Activated CD4-positive, alpha-beta T cell treated with anti-CD3 and anti-CD28 coated beads for 1 hour (primary cell): ENCODE data around the gene RNF10.
"Not testable (repeated sequence)": the region's sequence is repeated elsewhere in the genome, so short reads cannot be mapped to it uniquely, and the experiment has no call there.

ENCODE experiments used
- DNase-seq: peaks from one replicate; pipeline ENCODE4 v3.0.0-alpha.2; 2020

The RNF10 gene

DNA sequence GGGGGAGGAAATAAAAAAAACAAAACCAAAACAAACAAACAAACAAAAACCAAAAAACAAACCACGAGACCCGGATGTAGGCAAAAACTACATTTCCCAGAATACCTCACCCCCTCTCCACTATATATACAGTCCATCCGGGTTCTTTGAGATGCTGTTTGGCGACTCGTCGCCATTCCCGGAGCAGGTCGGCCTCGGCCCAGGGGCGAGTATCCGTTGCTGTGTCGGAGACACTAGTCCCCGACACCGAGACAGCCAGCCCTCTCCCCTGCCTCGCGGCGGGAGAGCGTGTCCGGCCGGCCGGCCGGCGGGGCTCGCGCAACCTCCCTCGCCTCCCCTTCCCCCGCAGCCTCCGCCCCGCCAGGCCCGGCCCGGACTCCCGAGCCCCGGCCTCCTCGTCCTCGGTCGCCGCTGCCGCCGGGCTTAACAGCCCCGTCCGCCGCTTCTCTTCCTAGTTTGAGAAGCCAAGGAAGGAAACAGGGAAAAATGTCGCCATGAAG, at the start of gene RNF10:
RNF10 (plus strand) TSS at position 154 of the 500 bp plus-strand sequence. CDS start 456 bp downstream, outside the sequence.
- DNase-seq = peak; percentile 57

DNA sequence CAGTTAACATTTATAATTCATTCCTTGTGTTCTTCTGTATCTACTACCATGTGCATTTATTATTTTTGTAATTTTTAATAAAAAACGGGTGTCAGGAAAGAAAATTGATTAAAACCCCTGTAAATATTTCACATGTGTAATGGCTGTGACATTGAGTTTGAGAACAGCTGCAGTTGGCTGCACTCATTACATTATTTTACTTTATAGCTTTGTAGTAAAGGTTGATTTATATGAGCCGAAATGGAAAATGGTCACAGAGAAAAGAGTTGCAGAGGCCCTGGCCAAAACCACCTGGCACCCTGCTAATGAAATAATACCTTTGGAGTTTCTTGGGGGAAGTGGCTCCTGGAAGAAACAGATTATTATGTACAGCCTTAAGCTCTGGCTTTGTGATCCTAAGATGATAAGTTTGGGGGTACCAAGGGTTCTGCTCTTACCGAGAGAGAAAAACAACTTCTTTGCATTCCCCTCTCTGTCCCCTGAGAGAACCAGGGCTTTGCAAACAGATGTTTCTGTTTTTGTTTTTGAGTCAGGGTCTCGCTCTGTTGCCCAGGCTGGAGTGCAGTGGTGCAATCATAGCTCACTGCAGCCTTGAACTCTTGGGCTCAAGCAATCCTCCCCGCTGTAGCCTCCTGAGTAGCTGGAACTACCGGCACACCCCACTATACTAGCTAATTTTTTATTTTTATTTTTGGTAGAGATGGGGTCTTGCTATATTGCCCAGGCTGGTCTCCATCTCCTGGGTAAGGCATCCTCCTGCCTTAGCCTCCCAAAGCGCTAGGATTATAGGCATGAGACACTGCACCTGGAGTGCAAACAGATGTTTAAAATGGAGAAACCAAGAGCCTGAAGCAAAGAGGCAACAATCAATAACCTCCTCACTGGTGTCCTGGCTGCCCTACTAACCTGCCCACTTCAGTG, 47.9 kb upstream of the RNF10 start:
- no peak for DNase-seq

DNA sequence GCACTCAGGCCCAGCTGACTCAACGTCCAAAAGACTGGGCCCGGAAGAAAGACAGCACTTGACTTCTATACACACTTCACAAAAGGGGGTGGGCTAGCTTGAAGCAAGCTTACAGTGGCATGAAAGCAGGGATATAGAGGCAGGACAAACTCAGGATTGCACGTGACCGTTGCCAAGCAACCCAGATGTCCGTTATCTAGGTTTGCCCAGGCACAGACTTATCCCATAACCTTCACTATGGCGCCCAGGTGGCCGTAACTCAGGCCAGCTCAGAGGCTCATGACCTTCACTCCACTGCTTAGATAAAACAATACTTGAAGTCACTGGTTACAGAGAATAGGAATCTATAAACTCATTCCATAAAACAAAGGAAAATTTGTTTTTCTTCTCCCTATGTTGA, 46.6 kb upstream of the RNF10 start:
- DNase-seq = not testable (repeated sequence)

DNA sequence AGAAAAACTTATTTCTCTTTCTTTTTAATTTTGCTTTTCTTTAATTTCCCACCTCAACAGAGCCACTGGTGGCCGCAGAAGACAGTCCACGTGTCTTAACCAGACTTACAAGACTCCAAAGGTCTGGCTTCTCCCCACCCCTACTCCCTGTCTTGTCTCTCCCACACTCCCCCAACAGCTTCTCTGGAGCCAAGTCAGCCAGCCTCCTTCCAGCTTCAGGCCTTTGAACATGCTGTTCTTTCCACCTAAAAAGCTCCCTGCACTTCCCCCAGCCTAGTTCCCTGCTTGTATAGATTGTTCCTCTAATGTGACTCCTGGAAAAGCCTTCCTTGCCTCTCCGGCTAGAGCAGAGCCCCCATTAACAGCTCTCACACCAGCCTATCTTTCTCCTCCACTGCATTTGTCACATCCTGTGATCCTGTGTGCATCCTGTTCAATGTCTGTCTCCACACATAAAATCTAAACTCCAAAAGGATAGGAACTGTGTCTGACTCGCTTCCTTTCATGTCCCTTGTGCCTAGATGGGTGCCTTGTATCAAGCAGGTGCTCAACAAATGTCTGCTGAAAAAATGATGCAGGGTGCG, 46.0 kb upstream of the RNF10 start:
- no peak for DNase-seq

DNA sequence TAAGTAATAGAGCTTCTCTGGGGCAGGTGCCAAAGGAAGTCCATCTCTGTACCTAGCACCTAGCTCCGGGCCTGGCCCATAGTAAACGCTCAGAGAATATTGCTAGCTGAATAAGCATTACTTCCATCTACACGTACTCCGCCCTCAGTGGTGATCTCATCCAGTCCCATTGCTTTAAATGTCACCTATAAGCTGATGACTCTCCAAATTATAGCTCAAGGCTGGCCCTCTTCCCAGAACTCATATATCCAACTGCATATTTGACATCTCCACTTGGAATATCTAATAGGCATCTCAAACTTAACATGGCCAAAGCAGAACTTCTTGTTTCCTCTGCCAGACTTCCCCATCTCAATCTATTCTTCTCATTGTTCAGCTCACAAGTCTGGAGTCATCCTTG, 45.1 kb upstream of the RNF10 start:
- DNase-seq = no peak

DNA sequence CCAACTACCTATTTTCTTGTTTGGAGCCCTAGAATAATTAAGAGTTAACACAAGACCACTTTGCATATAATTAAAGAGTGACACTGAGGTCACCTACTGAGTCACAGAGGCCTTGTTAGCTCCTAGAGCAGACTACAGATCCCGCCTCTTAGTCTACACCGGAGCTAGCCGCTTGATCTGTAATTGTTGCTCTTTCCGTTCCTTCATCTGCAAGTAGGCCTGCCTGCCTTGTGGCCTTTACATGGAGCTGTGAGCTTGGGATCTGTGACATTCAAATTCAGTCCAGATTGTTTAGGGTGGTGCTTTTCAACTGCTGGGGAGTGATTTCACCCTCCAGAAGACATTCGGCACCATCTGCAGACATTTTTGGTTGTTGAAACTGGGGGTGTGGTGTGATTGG, 43.8 kb upstream of the RNF10 start:
- no peak for DNase-seq

DNA sequence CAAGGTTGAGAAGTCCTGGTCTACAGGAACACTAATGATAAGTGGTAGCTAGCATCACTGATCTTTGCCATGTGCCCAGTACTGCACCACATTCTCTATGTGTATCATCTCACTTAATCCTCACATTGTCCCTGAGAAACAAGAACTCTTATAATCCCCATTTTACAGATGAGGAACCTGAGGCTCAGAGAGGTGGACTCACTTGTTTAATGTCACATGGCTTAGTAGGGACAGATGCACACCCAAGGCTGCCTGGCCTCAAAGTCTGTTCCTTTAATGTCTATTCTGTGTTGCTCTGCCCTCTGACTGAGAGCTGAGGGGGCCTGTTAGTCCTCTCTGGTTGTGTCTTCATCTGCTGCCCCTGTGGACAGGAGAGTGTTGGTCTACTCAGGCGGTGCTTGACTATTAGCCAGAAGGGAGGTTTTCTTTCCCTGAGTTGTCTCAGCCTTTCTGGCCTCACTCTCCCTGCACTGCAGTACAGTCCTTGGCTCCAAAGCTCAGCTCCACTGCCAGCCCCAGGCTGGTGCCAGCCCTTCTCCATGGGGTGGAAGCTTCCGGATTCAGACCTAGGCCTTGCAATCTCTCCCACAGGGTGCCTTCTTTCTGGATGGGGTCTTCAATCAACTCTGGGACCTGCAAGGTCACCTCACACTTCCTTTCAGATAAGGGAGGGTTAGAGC, 43.2 kb upstream of the RNF10 start:
- DNase-seq = no peak

DNA sequence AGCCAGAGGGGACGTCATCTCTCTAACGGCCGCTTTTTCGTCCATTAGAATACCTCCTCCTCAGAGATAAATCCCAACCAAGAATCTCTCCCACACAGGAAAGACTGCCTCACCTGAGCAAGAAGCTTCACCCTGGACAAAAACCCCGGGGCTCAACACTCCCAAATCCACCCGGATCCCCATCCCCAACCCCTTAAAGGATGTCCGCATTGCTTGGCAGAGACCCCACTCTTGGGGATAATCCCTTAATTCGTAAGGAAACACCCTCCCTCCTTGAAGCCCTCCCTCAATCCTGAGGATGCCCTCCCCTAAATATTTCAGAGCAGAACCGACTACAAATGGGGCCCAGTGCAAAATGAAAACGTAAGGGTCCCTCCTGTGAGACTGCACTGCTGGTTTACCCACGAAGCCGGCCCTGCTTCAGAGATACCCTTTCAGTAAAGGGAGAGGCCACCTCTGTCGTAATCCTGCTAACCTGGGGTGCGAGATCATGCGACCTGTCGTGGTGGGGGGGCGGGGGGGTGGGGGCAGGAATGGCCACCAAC, 38.9 kb upstream of the RNF10 start:
- DNase-seq = no peak

DNA sequence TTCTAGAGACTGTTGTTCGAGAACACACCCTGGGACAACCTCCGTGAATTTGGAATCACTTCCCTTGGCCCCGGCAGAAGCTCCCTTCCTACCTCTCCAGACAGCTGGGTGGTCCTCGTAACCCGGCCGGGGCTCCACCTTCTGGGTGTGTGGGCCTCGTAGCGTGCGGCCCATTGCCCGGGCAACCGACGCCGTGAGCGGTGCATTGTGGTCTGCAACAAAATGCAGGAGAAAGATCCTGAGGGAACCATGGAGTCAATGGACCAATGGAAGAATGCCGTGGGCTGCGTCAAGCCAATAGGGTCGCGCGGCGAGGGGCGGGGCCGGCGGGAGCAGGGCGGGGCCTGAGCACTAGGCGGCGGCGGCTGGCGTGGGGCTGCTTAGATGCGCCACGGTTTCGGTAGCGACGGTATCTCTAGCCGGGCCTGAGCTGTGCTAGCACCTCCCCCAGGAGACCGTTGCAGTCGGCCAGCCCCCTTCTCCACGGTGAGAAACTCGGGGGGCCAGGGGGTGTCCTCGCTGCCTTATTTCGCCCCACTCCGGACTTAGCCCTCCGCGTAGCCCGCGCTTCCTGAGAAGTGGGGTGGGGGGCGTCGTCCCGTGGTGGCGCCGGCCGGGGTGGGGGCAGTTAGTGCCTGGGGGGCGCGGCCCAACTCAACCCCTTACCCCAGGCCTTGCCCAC, 38.3 kb upstream of the RNF10 start, which contains the start of gene DYNLL1:
DYNLL1 (plus strand) TSS at position 383 of the 682 bp plus-strand sequence. CDS start 309 bp downstream, outside the sequence.
- DNase-seq = peak; percentile 93

DNA sequence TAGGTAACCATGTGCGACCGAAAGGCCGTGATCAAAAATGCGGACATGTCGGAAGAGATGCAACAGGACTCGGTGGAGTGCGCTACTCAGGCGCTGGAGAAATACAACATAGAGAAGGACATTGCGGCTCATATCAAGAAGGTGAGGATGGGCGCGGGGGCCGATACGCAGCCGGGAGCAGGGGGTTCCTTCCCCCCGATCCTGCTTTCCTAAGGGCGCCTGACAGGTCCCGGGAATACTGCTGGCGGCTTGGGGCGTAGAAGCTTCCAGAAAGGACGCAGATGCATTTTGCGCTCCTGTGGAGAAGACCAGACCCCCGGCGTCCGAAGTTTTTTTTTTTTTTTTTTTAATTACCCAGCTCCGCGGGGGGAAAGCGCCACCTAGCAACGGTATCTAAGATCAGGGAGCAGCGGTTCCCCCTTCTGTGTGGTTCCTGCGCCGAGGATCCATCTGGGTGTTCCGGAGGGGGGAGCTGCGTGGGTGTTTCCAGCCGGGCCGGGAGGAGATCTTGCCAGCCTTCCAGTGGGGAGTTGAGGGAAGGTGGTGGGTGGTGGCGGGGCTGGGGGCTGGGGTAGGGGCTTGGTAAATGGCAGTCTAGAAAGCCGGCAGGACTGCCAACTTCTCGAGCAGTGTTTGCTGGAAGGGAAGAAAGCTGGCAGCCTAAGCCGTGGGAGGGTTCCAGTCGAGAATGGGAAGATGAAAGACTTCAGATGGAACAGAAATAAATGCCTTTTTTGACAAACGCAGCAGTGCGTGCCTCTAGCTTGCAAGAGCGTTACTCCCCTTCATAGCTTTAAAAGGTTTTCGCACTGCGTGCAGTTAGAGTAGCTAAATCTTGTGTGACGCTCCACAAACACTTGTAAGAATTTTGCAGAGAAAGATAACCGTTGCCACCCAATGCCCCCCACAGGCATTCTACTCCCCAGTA, 37.5 kb upstream of the RNF10 start:
- peak; percentile 24 for DNase-seq

DNA sequence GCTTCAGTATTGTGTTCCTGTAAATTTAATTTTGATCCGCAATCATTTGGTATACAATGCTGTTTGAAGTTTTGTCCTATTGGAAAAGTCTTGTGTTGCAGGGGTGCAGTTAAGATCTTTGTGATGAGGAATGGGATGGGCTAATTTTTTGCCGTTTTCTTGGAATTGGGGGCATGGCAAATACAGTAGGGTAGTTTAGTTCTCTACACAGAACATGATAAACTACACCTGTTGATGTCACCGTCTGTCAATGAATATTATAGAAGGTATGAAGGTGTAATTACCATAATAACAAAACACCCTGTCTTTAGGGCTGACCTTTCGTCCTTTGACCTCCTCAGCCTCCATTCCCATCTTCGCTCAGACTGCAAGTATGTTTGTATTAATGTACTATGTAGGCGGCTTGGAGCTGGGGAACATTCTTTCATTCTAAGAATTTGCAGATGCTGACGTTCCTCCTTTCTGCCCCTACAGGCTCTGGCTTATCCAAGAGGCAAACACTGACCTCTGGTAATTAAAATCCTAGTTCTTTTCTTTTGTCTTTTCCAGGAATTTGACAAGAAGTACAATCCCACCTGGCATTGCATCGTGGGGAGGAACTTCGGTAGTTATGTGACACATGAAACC, 36.5 kb upstream of the RNF10 start:
- no peak for DNase-seq

DNA sequence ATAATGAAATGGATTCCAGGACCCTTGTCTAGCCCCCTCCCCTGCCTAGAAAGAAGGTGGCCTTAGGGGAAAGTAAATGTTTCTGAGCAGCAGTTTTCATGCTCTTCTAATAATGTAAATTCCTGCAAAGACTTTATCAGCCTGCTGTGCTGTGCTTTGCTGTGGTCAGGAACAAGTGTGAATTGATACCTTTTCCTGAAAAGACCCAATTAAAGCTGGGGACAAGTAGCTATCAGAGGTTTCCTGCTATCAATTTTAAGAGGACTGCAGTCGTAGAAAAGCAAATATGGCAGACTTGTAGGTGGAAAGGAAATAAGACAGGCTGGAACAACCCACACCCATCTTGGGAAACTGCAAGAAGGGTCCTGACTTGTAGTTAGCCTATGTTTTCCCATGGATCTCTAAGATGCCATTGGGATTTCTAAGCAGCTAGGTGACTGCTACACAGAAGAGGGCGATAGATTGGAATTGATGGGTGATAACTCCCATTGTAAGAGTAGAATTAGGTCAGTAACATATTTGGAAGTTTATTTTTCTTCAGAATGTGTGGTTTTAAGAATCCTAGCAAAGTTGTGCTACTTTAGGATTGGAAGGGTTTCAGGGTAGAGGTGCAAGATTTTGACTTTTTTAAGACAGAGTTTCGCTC, 35.2 kb upstream of the RNF10 start:
- DNase-seq = no peak

DNA sequence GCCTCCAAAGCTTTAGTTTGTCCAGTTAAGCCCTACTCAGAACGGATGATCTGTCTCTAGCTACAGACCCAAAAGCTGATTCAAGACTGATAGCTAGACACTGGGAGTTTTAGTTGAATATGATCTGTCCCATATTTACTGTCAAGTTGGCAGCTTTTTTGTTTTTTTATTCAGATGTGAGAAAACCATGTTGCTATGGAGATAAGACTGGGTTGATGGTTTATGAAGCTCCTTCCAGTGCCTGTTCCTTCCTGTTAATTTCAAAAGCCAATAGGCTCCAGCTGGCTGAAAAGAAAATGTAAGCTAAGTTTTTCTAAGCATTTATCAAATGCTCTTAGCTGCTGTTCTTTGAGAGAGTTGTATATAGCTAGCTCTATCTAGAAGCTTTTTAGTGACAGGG, 33.6 kb upstream of the RNF10 start:
- DNase-seq = no peak

DNA sequence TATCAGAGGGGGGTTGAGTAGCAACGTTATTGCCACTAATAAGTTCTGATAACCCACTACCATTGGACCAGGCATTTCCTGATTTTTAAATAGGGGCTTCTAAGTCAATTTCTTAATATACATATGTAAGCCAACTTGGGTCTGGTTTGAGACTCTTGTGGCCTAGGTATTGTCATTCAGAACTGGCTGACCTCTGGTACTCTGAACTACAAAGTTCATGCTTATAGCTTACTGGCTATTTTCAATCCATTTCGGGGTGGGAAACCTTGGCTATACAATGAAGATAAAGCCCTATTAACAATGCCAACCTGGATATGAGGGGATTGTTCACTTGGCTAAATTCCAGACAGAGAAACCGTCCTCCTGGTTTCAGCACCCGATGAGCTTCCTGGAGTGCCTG, 29.6 kb upstream of the RNF10 start:
- DNase-seq = no peak

DNA sequence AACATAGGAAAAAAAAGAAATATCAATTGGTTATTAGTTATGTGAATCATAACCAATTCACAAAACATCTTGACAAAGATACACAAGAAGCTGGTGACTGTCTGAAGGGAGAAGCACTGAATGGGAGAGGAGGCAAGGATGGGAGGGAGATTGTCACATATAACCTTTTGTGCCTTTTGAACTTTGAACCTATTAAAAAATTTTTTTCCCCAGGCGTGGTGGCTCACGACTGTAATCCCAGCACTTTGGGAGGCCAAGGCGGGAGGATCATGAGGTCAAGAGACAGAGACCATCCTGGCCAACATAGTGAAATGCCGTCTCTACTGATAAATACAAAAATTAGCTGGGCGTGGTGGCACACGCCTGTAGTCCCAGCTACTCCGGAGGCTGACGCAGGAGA, 25.6 kb upstream of the RNF10 start:
- no peak for DNase-seq

DNA sequence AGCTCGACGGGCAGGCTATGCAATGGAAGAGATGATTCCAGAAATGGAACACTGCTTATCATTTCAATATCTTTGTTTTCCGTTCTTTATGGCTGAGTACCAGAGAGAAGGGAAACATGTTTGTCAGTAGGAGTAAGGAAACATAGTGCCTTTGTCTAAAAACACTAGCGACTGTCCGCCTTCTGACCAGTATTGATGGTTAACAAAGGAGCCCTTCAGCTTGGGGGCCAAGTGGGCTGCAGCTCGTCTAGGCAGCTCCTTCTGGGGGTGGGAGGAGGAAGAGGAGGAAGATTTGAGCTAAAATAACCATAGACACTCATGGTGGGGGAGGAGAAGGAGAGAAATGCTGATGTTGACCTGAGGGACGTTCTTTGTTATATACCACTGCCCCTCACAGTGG, 20.2 kb upstream of the RNF10 start:
- no peak for DNase-seq

DNA sequence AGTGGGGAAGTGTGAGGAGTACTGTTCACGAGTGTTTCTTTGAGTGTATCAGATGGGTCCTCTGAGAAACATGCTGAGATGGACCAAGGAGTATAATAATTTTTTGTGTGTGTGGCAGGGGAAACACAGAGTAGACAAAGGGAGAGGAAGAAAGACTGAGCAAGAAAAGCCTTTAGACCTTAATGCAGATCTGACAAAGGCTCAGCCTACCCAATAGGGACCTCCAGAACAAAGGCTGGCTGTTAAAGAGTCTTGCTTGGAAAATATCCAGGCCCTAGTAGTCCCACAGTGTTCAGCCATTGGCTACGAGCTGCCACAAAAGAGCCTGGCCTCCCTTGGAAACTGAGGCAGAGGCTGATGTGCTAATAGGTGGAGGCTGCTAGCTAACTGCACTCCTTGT, 18.7 kb upstream of the RNF10 start:
- no peak for DNase-seq

DNA sequence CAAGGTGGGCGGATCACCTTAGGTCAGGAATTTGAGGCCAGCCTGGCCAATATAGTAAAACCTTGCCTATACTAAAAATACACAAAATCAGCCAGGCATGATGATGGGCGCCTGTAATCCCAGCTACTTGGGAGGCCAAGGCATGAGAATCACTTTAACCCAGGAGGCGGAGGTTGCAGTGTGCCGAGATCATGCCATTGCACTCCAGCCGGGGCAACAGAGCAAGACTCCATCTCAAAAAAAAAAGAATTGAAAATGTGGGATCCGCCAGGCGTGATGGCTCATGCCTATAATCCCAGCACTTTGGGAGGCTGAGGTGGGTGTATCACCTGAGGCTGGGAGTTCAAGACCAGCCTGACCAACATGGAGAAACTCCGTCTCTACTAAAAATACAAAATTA, 14.8 kb upstream of the RNF10 start:
- DNase-seq = not testable (repeated sequence)

DNA sequence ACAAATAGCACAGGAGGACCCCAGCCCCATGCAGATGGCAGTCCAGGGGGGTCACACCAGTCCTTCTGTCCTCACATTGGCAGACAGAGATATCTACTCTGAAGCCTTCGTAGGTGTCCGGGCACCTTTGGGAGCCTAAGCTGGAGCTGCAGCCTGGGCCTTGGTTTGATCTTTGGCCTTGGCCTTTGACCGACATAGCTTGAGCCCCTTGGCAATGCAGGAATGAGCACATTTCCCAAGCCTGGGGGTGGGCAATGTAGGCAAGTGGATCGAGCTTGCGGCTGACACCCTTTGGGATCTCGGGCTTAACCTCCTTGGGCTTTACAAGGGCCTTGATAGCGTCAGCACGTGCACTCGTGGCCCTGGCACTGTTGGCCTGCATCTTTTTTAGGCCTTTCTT, 11.6 kb upstream of the RNF10 start:
- no peak for DNase-seq

DNA sequence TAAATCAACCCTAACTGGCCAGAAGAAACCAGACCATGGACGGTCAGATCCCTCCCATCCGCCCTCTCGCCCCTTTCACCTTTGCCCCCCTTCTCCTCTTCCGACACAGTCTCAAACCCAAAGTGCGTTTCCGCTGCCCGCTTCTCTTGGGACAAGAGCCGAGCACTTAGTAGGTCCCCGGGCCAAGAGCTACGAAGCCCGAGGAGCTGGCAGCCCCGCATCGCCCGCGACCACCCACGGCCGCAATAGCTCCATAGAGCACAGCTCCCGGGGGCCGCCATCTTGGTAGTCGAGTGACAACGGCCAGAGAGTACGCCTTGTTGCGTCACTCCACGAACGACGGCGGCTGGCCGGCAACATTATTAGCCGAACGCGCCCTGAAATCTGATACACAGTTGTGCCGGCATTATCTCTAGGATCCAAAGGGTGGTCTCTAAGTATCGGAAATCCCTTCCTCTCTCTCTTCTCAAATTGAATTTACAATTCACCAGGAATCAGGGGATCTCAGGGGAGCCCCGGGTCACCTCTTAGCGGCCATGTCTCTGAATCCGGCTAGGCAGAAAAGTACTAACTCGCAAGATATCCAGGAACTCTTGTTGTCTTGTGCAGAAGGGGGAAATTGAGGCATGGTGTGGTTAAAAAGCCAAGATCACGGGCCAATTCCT, 5.2 kb upstream of the RNF10 start, which contains the start of gene COQ5:
COQ5 (minus strand) TSS at position 298 of the 665 bp plus-strand sequence; CDS start at position 281, 17 bp downstream.
- DNase-seq = peak; percentile 73
